Heart right ventricle (tissue), 16 donors: ENCODE results near the gene FOSL2. TPM values are rescaled to one million over a fixed set of nuclear protein-coding genes. Genes with fewer than 3 reads are reported as not detected.

Source experiments
- ATAC-seq, 8 donors: fragments of 200-7000 bp; cut with Tn5 transposase; one replicate each; pipeline ENCODE4 v1.9.1; 2020; ENCODE audit warnings: mild to moderate bottlenecking in 8 of 8, moderate library complexity in 8 of 8, moderate number of reproducible peaks in 1 of 8
- DNase-seq, 2 donors: peaks; one replicate each; pipeline ENCODE4 v3.0.0-alpha.2; 2020
- H3K27ac ChIP-seq, 10 donors: fragments of 200-600 bp; sonication (generic) in 2 of 10; one replicate each; pipeline versions ENCODE4 v1.5.0 to v1.8.0; 2020 to 2022; ENCODE audit warnings: mild to moderate bottlenecking in 3 of 10
- H3K27me3 ChIP-seq, 7 donors: fragments of 200-600 bp; one replicate each; pipeline ENCODE4 v1.8.0; 2021 to 2022; ENCODE audit warnings: mild to moderate bottlenecking in 2 of 7
- H3K36me3 ChIP-seq, 9 donors: fragments of 200-600 bp; sonication (generic) in 1 of 9; one replicate each; pipeline versions ENCODE4 v1.5.0 to v1.8.0; 2020 to 2022; ENCODE audit warnings: mild to moderate bottlenecking in 2 of 9
- H3K4me1 ChIP-seq, 9 donors: fragments of 200-600 bp; sonication (generic) in 1 of 9; one replicate each; pipeline versions ENCODE4 v1.5.0 to v1.8.0; 2020 to 2022; ENCODE audit warnings: mild to moderate bottlenecking in 4 of 9
- H3K4me3 ChIP-seq, 10 donors: fragments of 200-600 bp; sonication (generic) in 2 of 10; one replicate each; pipeline versions ENCODE4 v1.5.0 to v1.8.0; 2020 to 2022; ENCODE audit warnings: mild to moderate bottlenecking in 7 of 10, moderate library complexity in 2 of 10
- H3K9me3 ChIP-seq, 11 donors: fragments of 200-600 bp in 10 of 11; sonication (generic) in 2 of 11; one replicate each; pipeline versions ENCODE4 v1.5.0 to v1.8.0; 2013 to 2022; ENCODE audit warnings: mild to moderate bottlenecking in 2 of 11, control low read depth in 1 of 11, moderate library complexity in 1 of 11
- CTCF ChIP-seq, 9 donors: fragments of 200-600 bp; sonication (generic) in 2 of 9; IDR thresholded peaks; one replicate each; pipeline versions ENCODE4 v1.5.0 to v1.8.0; 2021 to 2022; ENCODE audit warnings: antibody characterized with exemption in 9 of 9, mild to moderate bottlenecking in 5 of 9, moderate library complexity in 1 of 9
- WGBS, 2 donors: extraction: QIAGEN DNeasy Blood & Tissue Kit; methylation state at CpG; one replicate each; pipeline ENCODE4 v1.1.7; 2013; ENCODE audit warnings: inconsistent platforms in 1 of 2; 5-methylcytosine and 5-hydroxymethylcytosine counted together
- intact Hi-C, 10 donors: fragments of 100-400 bp; cut with DNase I; formaldehyde crosslinking; loops; one replicate each; pipeline versions ENCODE4 v1.11.1 to v1.14.2; 2022
- polyA plus RNA-seq, 2 donors: library from polyadenylated mRNA; stranded (reverse); fragments of 200-250 nt; gene quantifications; one replicate each; pipeline ENCODE4 v1.2.3, GENCODE V29; 2013
- total RNA-seq, 10 donors: library from RNA; stranded (reverse); fragmentation: NEBNext Ultra II Directional in 3 of 10; extraction: Animal tissue kit (Norgen Biotek cat#: 25700) in 3 of 10; gene quantifications; one replicate each; pipeline versions ENCODE4 v1.2.1 to v1.2.4, GENCODE V29; 2021 to 2023
- donor health status: Arrhythmogenic right ventricular cardiomyopathy.
- donor health status: ischemic (EF 13 %, LVEDD 7.1; RV severe dilation, severe dysfunction).
- donor health status: healthy with polysubstance abuse.
- donor health status: DM: no; HTN: yes; CAD: no.
- donor health status: DM: no; HTN: no; CAD: no.
- donor health status: ischemic (EF 25% LVEDD 6.9; RV normal size, moderate dysfunction).
- donor health status: ischemic (EF 25% LVEDD 5.7; RV mildly dilated, moderate dysfunction).
- donor health status: healthy.
- donor health status: DM: yes; HTN: yes; CAD: no.
- donor health status: Ischemic cardiomyopathy.
- donor health status: ischemic (EF 35%, LVEDD 5.7; RV mildly dilated, moderate dysfunction).
- donor health status: nonischemic (EF 11% LVEDD 7.7; RV severe dilation, severe dysfunction).
- donor health status: DM: yes; HTN: yes; CAD: no.
- donor health status: PGD.
- donor health status: ischemic (EF 29% LVEDD 5.4; RV normal size, mild dysfunction).
- donor health status: nonischemic (EF 23%, LVEDD 6.1; RV moderate dilation, normal function).

Gene FOSL2
- total and polyA plus RNA-seq, 12 donors: 16.5 to 182 (median 54.8) TPM

GRCh38 chr2:28449126-28449487, 56.4 kb downstream of the FOSL2 start:
- DNase-seq (no peak), ATAC-seq (no peak)
- Histone ChIP-seq H3K27ac (peak overlapping the region in 1 of 10 donors; percentile 94), H3K4me3 (no peak overlapping the region), H3K4me1 (peaks cover 0 to 57% (median 0%) of the 10 kb centered on the region in 9 donors), H3K9me3 (no peaks in the 10 kb centered on the region), H3K36me3 (no peaks in the 10 kb centered on the region), H3K27me3 (no peaks in the 10 kb centered on the region)
- intact Hi-C loops: loop anchor here in 2 of 10 donors (5.0 kb wide), 2 partner anchors 697 to 767 kb away; no protein-coding TSS in a partner anchor
- TF ChIP-seq CTCF (IDR thresholded peaks at IDR 0.05): no peak
- WGBS, 2 donors: 89 to 90% methylated on average over 6 of the region's 6 CpGs

GRCh38 chr2:28449488-28450395, 57.1 kb downstream of the FOSL2 start:
- Histone ChIP-seq H3K4me1 (peaks cover 0 to 57% (median 0%) of the 10 kb centered on the region in 9 donors), H3K9me3 (no peaks in the 10 kb centered on the region), H3K4me3 (no peak overlapping the region), H3K27me3 (no peaks in the 10 kb centered on the region), H3K36me3 (no peaks in the 10 kb centered on the region), H3K27ac (peak overlapping the region in 1 of 10 donors; percentile 94)
- DNase-seq (no peak), ATAC-seq (peak in 2 of 8 donors; percentile 8 to 12)
- WGBS, 2 donors: 42 to 55% methylated on average over 17 of the region's 17 CpGs
- intact Hi-C loops: loop anchor here in 8 of 10 donors (2.0 to 10.0 kb wide), 7 partner anchors 693 to 767 kb away; no protein-coding TSS in a partner anchor
- TF ChIP-seq CTCF (IDR thresholded peaks at IDR 0.05): no peak

- no peaks in the 10 kb centered on the region for H3K36me3 ChIP-seq
- peak overlapping the region in 1 of 10 donors; percentile 94 for H3K27ac ChIP-seq
- TF ChIP-seq CTCF (IDR thresholded peaks at IDR 0.05): no peak
- intact Hi-C loops: loop anchor here in 8 of 10 donors (2.0 to 10.0 kb wide), 6 partner anchors 694 to 768 kb away; no protein-coding TSS in a partner anchor
- DNase-seq (no peak), ATAC-seq (no peak)
- no peak overlapping the region for H3K4me3 ChIP-seq
- no peaks in the 10 kb centered on the region for H3K27me3 ChIP-seq
- WGBS, 2 donors: 87 to 88% methylated on average over 15 of the region's 15 CpGs
- peaks cover 0 to 48% (median 0%) of the 10 kb centered on the region in 9 donors for H3K4me1 ChIP-seq
- no peaks in the 10 kb centered on the region for H3K9me3 ChIP-seq
Measured at GRCh38 chr2:28450901-28451565, 58.4 kb downstream of the FOSL2 start.

- DNase-seq (no peak), ATAC-seq (peak in 2 of 8 donors; percentile 4 to 29)
- Histone ChIP-seq H3K27me3 (no peaks in the 10 kb centered on the region), H3K4me3 (no peak overlapping the region), H3K9me3 (no peaks in the 10 kb centered on the region), H3K4me1 (peaks cover 0 to 40% (median 0%) of the 10 kb centered on the region in 9 donors), H3K27ac (peak overlapping the region in 1 of 10 donors; percentile 10), H3K36me3 (no peaks in the 10 kb centered on the region)
- TF ChIP-seq CTCF (IDR thresholded peaks at IDR 0.05): no peak
- intact Hi-C loops: loop anchor here (1.0 to 10.0 kb wide), 11 partner anchors 695 to 769 kb away; no protein-coding TSS in a partner anchor
- 81 to 84% methylated on average over 18 to 19 of the region's 19 CpGs for WGBS, 2 donors
Measured at GRCh38 chr2:28451793-28452533, 59.3 kb downstream of the FOSL2 start.
